NCI-H1694 (cell line): Measurements from ENCODE around the gene ACAP2.
"Not testable (repeated sequence)": the region's sequence is repeated elsewhere in the genome, so short reads cannot be mapped to it uniquely, and the experiment has no call there.

ENCODE experiments used
- DNase-seq: peaks from one replicate; lab custom pipeline; 2025; lab: John Stamatoyannopoulos, UW

ACAP2 gene

GRCh38 chr3:195386739-195387138 is 56.1 kb downstream of the ACAP2 start:
- no peak for DNase-seq

- DNase-seq = no peak
These were observed 57.3 kb downstream of the ACAP2 start for GRCh38 chr3:195385526-195385925.

- no peak for DNase-seq
These were observed 57.9 kb downstream of the ACAP2 start for GRCh38 chr3:195384952-195385351.

GRCh38 chr3:195372220-195372619 is 70.6 kb downstream of the ACAP2 start:
- no peak for DNase-seq

- DNase-seq = no peak
These were observed 76.5 kb downstream of the ACAP2 start for GRCh38 chr3:195366200-195366925.

- no peak for DNase-seq
These were observed 77.4 kb downstream of the ACAP2 start for GRCh38 chr3:195365371-195365770.

GRCh38 chr3:195357797-195358196 is 85.0 kb downstream of the ACAP2 start:
- not testable (repeated sequence) for DNase-seq

- DNase-seq = no peak
These were observed 86.4 kb downstream of the ACAP2 start for GRCh38 chr3:195356151-195357086.

- not testable (repeated sequence) for DNase-seq
These were observed 88.8 kb downstream of the ACAP2 start for GRCh38 chr3:195354009-195354408.

- DNase-seq = no peak
These were observed 89.8 kb downstream of the ACAP2 start for GRCh38 chr3:195352895-195353488.

- no peak for DNase-seq
These were observed 94.2 kb downstream of the ACAP2 start for GRCh38 chr3:195348426-195349115.

GRCh38 chr3:195337747-195338146 is 105.1 kb downstream of the ACAP2 start:
- no peak for DNase-seq

- DNase-seq = no peak
These were observed 107.9 kb downstream of the ACAP2 start for GRCh38 chr3:195334967-195335366.

GRCh38 chr3:195319060-195319459 is 123.8 kb downstream of the ACAP2 start:
- no peak for DNase-seq

- DNase-seq = no peak
These were observed 130.1 kb downstream of the ACAP2 start for GRCh38 chr3:195312714-195313113.

- DNase-seq = no peak
These were observed 135.1 kb downstream of the ACAP2 start for GRCh38 chr3:195307711-195308110.

GRCh38 chr3:195306369-195306768 is 136.5 kb downstream of the ACAP2 start:
- no peak for DNase-seq

GRCh38 chr3:195302431-195302830 is 140.4 kb downstream of the ACAP2 start:
- no peak for DNase-seq

GRCh38 chr3:195297446-195297845 is 145.4 kb downstream of the ACAP2 start:
- no peak for DNase-seq

GRCh38 chr3:195296662-195297061 is 146.2 kb downstream of the ACAP2 start:
- DNase-seq = no peak

- no peak for DNase-seq
These were observed 151.7 kb downstream of the ACAP2 start for GRCh38 chr3:195291121-195291520.

GRCh38 chr3:195290643-195291042 is 152.2 kb downstream of the ACAP2 start:
- DNase-seq = not testable (repeated sequence)
